Activated T-helper 17 cell treated with anti-CD3 and anti-CD28 coated beads, Interleukin-2, amount 50 U/mL, for 72 hours (primary cell): ENCODE results near the gene EPS8L3. TPM values are rescaled to one million over a fixed set of nuclear protein-coding genes. Genes with fewer than 3 reads are reported as not detected.
"Not testable (repeated sequence)": the region's sequence is repeated elsewhere in the genome, so short reads cannot be mapped to it uniquely, and the experiment has no call there.

Source experiments
- ATAC-seq: fragments of 150-1000 bp; cut with Tn5 transposase; replicated peaks from 2 replicates; pipeline ENCODE4 v1.10.0; 2021; ENCODE audit warnings: mild to moderate bottlenecking, moderate library complexity
- H3K27ac Mint-ChIP-seq: one replicate; pipeline ENCODE4 v1.8.0; 2022; ENCODE audit warnings: mixed read lengths
- H3K27me3 Mint-ChIP-seq: one replicate; pipeline ENCODE4 v1.8.0; 2022; ENCODE audit warnings: mixed read lengths
- H3K36me3 Mint-ChIP-seq: one replicate; pipeline ENCODE4 v1.8.0; 2022; ENCODE audit warnings: low read depth, mild to moderate bottlenecking, mixed read lengths
- H3K4me1 Mint-ChIP-seq: one replicate; pipeline ENCODE4 v1.8.0; 2022; ENCODE audit warnings: mixed read lengths
- H3K4me3 Mint-ChIP-seq: one replicate; pipeline ENCODE4 v1.8.0; 2022; ENCODE audit warnings: mild to moderate bottlenecking, mixed read lengths
- H3K9me3 Mint-ChIP-seq: one replicate; pipeline ENCODE4 v1.8.0; 2022; ENCODE audit warnings: mixed read lengths
- total RNA-seq, 2 donors: library from RNA; stranded (reverse); gene quantifications; one replicate each; pipeline ENCODE4 v1.2.3, GENCODE V29; 2022

EPS8L3 gene
- total RNA-seq, 2 donors from 2014 or later: not detected

DNA sequence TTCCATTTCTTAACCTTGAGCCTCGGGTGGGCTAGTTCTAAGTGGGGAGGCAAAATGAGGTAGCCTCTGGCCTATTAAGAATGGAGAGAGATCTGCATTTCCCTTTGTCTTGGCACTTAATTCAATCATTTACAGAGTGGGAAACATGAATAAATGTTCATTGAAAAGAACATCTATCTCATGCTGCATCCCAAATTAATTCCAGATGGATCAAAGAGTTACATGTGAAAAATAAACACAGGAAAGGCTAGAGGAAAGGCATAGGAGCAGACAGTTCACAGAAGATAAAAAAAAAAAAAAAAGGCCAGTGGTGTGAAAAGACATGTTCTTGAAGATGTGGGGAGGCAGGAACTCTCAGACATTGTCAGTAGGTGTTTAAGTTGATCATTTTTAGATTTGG lies 35.7 kb upstream of the EPS8L3 start:
- H3K27ac Mint-ChIP-seq: peak overlapping the region; percentile 15
- H3K4me1 Mint-ChIP-seq: peaks cover 34% of the 10 kb centered on the region
- H3K36me3 Mint-ChIP-seq: no peaks in the 10 kb centered on the region
- no peaks in the 10 kb centered on the region for H3K27me3 Mint-ChIP-seq
- H3K4me3 Mint-ChIP-seq: no peak overlapping the region
- H3K9me3 Mint-ChIP-seq: no peaks in the 10 kb centered on the region
- no peak for ATAC-seq

DNA sequence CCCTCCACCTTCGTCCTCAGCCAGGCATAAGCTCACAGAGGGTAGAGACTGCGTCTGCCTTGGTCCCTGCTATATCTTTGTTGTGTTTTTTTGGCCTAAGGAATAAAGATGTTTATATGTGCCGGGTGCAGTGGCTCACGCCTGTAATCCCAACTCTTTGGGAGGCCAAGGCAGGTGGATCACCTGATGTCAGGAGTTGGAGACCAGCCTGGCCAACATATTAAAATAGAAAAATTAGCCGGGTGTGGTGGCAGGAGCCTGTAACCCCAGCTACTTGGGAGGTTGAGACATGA lies 33.5 kb upstream of the EPS8L3 start:
- Mint-ChIP-seq H3K4me3 (peak overlapping the region; percentile 65), H3K4me1 (peaks cover 28% of the 10 kb centered on the region), H3K27ac (peak overlapping the region; percentile 82)
- H3K36me3 Mint-ChIP-seq, H3K9me3 Mint-ChIP-seq, H3K27me3 Mint-ChIP-seq, ATAC-seq: not testable (repeated sequence)

DNA sequence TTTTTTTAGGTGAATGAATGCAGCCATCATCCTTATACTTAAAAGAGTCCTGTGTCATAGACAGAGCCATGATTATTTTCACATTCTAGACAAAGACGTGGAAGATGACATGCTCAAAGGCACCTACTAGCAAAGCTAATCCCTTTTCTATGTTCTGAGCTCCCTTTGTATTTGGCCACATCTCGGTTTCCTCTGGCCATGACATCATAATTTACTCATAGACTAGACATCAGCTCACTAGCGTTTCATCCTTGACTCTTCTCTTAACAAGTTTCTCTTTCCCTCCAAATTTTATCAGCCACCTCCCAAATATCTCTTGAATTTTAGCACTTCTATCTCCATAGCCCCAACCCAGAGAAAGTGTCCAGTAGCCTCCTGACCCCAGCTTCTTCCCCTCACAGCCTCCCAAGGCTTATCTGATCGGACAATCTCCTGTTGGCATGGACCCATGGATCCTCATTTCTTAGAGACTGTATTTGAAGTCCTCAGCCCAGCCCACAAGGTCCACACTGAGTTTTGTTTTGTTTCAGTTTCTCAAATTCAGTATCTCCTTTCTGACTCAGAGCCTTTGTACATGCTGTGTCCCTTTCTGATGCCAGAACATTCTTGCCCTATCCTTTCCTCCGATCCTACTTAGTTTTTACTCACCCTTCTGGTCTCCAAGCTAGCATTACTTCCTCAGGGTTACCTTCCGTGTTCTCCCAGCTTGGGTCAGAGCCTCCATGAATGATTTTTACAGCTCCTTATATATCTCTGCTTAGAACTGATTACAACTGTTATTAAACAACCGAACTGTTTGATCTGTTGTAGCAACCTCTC lies 33.0 kb upstream of the EPS8L3 start:
- peak overlapping the region; percentile 82 for H3K27ac Mint-ChIP-seq
- peak; percentile 80 for ATAC-seq
- peak overlapping the region; percentile 65 for H3K4me3 Mint-ChIP-seq
- H3K4me1 Mint-ChIP-seq: peaks cover 26% of the 10 kb centered on the region
- H3K27me3 Mint-ChIP-seq: no peaks in the 10 kb centered on the region
- no peaks in the 10 kb centered on the region for H3K9me3 Mint-ChIP-seq
- no peaks in the 10 kb centered on the region for H3K36me3 Mint-ChIP-seq

DNA sequence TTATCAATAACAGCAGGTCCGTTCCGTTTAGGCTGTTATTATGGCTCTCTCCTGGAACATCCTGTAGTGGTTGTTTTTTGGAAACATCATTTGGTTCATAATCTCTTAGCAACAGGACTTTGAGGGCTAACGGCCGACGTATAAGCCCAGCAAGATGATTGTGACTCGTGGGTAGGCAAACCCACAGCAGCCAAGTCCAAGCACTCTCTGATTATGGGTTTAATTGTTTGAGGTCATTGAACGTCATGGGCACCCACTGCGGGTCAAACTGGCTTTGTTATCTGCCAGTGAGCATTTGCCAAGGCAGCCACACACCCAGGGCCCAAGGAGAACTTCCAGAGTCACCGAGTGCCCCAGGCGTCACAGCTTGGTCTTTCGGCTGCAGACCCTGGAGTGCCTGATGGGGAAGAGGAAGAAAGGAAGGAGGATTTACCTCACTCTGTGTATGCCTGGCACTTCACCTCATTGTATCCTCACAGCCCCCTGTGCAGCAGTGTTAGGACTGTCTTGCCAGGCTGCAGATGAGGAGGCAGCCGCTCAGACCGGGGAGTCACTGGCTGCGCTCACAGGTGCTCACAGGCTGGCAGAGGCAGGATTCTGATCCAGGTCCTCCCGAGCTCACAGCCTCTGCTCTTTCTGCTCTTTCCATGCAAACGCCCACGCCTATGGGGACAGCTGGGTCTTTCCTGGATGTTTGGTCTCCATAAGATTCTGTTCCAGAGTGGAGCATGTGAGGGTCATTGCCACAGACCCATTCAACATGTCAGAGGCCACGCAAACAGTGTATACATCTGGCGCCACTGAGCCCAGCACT lies 30.8 kb upstream of the EPS8L3 start:
- H3K4me1 Mint-ChIP-seq: peaks cover 35% of the 10 kb centered on the region
- peak overlapping the region; percentile 4 for H3K4me3 Mint-ChIP-seq
- ATAC-seq: no peak
- no peaks in the 10 kb centered on the region for H3K27me3 Mint-ChIP-seq
- H3K27ac Mint-ChIP-seq: peak overlapping the region; percentile 75
- no peaks in the 10 kb centered on the region for H3K9me3 Mint-ChIP-seq
- H3K36me3 Mint-ChIP-seq: no peaks in the 10 kb centered on the region

GRCh38 chr1:109793486-109794318 lies 30.0 kb upstream of the EPS8L3 start:
- H3K36me3 Mint-ChIP-seq: no peaks in the 10 kb centered on the region
- H3K27me3 Mint-ChIP-seq: no peaks in the 10 kb centered on the region
- H3K4me3 Mint-ChIP-seq: peak overlapping the region; percentile 32
- H3K27ac Mint-ChIP-seq: peak overlapping the region; percentile 75
- peak; percentile 13 for ATAC-seq
- H3K4me1 Mint-ChIP-seq: peaks cover 41% of the 10 kb centered on the region
- no peaks in the 10 kb centered on the region for H3K9me3 Mint-ChIP-seq

DNA sequence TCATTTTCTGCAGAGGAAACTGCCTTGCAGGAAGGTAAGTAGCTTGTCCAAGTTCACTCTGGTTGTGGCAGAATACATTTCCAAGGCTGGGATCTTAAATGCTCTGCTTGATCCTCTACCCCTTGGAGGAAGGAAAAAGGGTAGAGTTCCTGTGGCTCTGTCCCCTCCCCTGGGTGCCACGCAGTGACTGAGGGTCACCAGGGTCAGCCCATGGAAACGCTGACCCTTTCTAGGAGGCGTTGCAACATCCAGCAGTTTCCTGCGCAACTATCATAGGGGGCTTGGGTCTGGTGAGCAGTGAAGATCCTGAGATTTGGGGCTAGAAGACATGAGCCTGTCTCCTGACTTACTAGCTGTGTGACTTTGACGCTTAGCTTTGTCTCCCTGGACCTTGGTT lies 29.4 kb upstream of the EPS8L3 start:
- Mint-ChIP-seq H3K27me3 (no peaks in the 10 kb centered on the region), H3K4me3 (peak overlapping the region; percentile 32), H3K27ac (peak overlapping the region; percentile 75), H3K36me3 (no peaks in the 10 kb centered on the region), H3K4me1 (peaks cover 41% of the 10 kb centered on the region), H3K9me3 (no peaks in the 10 kb centered on the region)
- no peak for ATAC-seq

DNA sequence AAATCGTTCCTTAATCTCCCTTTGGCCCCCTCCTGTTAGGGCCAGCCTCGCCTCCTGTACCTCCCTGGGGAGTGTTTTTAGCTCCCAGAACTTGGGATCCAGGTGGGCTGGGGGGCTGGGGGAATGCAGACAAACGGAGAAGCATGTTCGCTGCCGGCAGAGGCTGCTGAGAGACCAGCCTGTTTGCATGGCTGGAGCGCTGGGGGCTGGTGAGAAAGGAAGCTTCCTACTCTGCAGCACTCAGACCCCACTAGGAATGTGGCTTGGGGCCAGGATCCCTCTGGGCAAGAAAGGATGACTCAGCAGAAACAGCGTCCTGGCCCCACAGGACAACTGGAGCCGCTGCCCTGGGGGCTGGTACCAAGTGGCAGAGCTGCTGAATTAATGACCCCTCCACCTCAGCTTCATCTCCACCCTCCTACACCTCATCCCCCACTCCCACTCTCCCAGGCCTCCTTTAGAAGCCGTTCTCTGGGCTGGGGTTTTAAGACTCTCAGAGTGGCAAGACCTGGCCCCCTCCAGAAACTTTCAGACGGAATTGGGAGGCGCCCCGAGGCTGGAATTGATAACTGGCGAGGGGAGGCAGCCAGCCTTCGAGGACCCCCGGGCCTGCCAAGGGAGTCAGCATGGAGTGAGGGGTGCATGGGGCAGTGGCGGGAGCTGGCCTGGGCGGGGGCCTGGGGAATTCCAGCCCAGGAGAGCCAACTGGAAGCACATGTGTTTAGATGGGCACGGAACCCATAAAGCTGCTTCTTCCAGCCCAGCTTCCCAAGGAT lies 28.5 kb upstream of the EPS8L3 start:
- peak overlapping the region; percentile 75 for H3K27ac Mint-ChIP-seq
- ATAC-seq: no peak
- H3K27me3 Mint-ChIP-seq: no peaks in the 10 kb centered on the region

DNA sequence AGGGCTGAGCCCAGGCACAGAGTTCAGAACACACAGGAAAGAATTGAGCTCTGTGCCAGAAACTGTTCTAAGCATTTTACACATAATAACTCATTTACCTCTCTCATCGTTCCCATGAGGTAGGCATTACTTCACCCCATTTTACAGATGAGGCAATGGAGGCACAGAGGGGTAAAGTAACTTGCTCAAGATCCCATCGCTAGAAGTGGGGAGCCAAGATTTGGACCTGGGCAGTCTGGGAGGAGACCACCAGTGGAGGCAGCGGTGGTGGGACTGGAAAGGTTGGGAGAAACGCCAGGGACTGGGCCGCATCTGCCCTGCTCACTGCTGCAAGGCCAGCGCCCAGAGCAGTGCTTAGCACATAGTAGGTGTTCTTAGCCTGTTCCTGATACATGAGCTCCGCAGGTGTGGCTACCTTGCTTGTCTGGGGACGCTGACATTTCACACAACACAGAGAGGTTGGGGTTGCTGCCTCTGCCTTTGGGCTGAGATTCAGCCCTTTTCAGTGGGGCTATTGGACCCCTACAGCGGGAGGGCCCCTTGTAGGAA lies 27.8 kb upstream of the EPS8L3 start:
- ATAC-seq: no peak
- Mint-ChIP-seq H3K9me3 (no peaks in the 10 kb centered on the region), H3K27me3 (no peaks in the 10 kb centered on the region), H3K27ac (peak overlapping the region; percentile 91), H3K36me3 (no peaks in the 10 kb centered on the region), H3K4me3 (peak overlapping the region; percentile 63), H3K4me1 (peaks cover 34% of the 10 kb centered on the region)

More for the DNA sequence above, 28.5 kb upstream of the EPS8L3 start:
- no peak overlapping the region for H3K4me3 Mint-ChIP-seq
- no peaks in the 10 kb centered on the region for H3K9me3 Mint-ChIP-seq
- peaks cover 41% of the 10 kb centered on the region for H3K4me1 Mint-ChIP-seq
- no peaks in the 10 kb centered on the region for H3K36me3 Mint-ChIP-seq

GRCh38 chr1:109790735-109791494 lies 27.2 kb upstream of the EPS8L3 start:
- Mint-ChIP-seq H3K36me3 (no peaks in the 10 kb centered on the region), H3K4me3 (peak overlapping the region; percentile 63), H3K27ac (peak overlapping the region; percentile 91), H3K4me1 (peaks cover 31% of the 10 kb centered on the region), H3K9me3 (no peaks in the 10 kb centered on the region), H3K27me3 (no peaks in the 10 kb centered on the region)
- ATAC-seq: peak; percentile 93

- peak overlapping the region; percentile 63 for H3K4me3 Mint-ChIP-seq
- ATAC-seq: peak; percentile 1
- H3K4me1 Mint-ChIP-seq: peaks cover 31% of the 10 kb centered on the region
- H3K9me3 Mint-ChIP-seq: no peaks in the 10 kb centered on the region
- no peaks in the 10 kb centered on the region for H3K27me3 Mint-ChIP-seq
- peak overlapping the region; percentile 91 for H3K27ac Mint-ChIP-seq
- H3K36me3 Mint-ChIP-seq: no peaks in the 10 kb centered on the region
These were observed 26.6 kb upstream of the EPS8L3 start for GRCh38 chr1:109790329-109790728.

DNA sequence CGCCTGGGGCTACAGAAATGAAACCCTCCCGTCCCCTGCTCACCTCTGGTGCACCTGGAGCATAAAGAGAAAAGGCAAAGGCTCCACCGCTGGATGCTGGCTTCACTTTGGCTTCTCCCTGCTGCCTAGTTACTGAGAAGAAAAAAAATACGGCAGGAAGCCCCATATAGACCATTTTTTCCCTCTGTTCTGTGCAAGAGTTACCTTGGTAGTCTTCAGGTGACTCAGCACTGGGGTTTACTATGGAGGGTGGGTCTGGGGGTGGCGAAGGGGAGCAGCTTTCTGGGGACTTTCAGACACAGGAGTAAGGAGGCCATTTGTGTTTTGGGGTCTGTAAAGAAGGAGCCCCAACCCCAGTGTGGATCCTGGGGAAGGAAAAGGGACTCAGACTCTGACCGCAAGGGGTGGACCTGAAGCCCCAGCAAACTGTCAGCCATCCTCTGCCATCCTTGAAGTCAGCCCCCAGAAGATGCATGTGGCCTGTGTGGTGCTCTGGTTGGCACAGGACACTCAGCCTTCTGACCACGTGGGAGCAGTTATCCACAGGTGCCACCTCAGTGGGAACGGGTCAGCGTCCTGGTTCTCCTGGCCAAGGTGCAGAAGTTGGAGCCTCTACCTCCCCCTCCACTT lies 25.9 kb upstream of the EPS8L3 start:
- peaks cover 31% of the 10 kb centered on the region for H3K4me1 Mint-ChIP-seq
- no peaks in the 10 kb centered on the region for H3K9me3 Mint-ChIP-seq
- ATAC-seq: no peak
- H3K27me3 Mint-ChIP-seq: no peaks in the 10 kb centered on the region
- H3K27ac Mint-ChIP-seq: peak overlapping the region; percentile 91
- no peaks in the 10 kb centered on the region for H3K36me3 Mint-ChIP-seq
- peak overlapping the region; percentile 63 for H3K4me3 Mint-ChIP-seq

GRCh38 chr1:109788695-109789521 lies 25.2 kb upstream of the EPS8L3 start:
- H3K4me1 Mint-ChIP-seq: peaks cover 25% of the 10 kb centered on the region
- no peaks in the 10 kb centered on the region for H3K27me3 Mint-ChIP-seq
- H3K4me3 Mint-ChIP-seq: peak overlapping the region; percentile 63
- peak overlapping the region; percentile 91 for H3K27ac Mint-ChIP-seq
- no peaks in the 10 kb centered on the region for H3K36me3 Mint-ChIP-seq
- ATAC-seq: no peak
- H3K9me3 Mint-ChIP-seq: no peaks in the 10 kb centered on the region
